Fibroblast of lung (primary cell): ENCODE results near the gene TPSG1.
"Not testable (repeated sequence)": the region's sequence is repeated elsewhere in the genome, so short reads cannot be mapped to it uniquely, and the experiment has no call there.

Source experiments
- EZH2 ChIP-seq: IDR thresholded peaks from 2 replicates; pipeline ENCODE4 v1.5.1; 2012; ENCODE audit warnings: low read length, control low read depth, mild to moderate bottlenecking; ENCODE audit errors: missing control alignments
- TF ChIP-seq, protein P1 (sequence below), 2 donors: IDR thresholded peaks in 1 of 2; conservative IDR thresholded peaks in 1 of 2; 1 replicate in 1 of 2; 2 replicates in 1 of 2; pipeline ENCODE4 v1.5.1; 2011 to 2012; ENCODE audit warnings: low read length in 2 of 2, control low read depth in 1 of 2, inconsistent platforms in 1 of 2, low read depth in 1 of 2, mild to moderate bottlenecking in 1 of 2

DNA sequence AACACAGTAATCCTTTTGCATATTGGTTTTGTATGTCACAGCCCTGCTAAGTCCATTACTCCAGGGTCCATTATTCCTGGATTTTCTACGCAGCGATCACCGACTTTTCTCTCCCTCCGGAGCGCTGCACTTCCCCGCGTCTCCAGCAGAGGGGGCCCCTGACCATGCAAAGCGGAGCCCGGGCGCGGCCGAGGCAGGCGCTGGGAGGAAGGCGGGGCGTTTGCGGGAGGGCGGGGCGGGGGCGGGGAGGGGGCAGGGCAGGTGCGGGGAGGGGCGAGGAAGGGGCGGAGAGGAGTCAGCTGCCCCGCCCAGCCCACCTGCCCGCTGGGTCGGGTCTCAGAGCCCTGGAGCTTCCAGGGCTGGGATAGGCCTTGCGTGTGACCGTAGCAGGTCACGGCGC lies 11.6 kb upstream of the TPSG1 start:
- not testable (repeated sequence) for TF ChIP-seq EZH2
- TF ChIP-seq, protein P1, sequence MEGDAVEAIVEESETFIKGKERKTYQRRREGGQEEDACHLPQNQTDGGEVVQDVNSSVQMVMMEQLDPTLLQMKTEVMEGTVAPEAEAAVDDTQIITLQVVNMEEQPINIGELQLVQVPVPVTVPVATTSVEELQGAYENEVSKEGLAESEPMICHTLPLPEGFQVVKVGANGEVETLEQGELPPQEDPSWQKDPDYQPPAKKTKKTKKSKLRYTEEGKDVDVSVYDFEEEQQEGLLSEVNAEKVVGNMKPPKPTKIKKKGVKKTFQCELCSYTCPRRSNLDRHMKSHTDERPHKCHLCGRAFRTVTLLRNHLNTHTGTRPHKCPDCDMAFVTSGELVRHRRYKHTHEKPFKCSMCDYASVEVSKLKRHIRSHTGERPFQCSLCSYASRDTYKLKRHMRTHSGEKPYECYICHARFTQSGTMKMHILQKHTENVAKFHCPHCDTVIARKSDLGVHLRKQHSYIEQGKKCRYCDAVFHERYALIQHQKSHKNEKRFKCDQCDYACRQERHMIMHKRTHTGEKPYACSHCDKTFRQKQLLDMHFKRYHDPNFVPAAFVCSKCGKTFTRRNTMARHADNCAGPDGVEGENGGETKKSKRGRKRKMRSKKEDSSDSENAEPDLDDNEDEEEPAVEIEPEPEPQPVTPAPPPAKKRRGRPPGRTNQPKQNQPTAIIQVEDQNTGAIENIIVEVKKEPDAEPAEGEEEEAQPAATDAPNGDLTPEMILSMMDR (conservative IDR thresholded peaks at IDR 0.05 in 1 of 2, IDR thresholded peaks at IDR 0.05 in 1 of 2; ENCODE audit: low read depth in 1 of 2, low read length in 2 of 2): not testable (repeated sequence)
